WI38 (cell line): ENCODE measurements around the gene SH3BP2.
"Not testable (repeated sequence)": the region's sequence is repeated elsewhere in the genome, so short reads cannot be mapped to it uniquely, and the experiment has no call there.

Experiments
- H3K4me3 ChIP-seq: 2 replicates; pipeline ENCODE4 v1.5.1; 2011; ENCODE audit warnings: low read depth, mild to moderate bottlenecking, control low read depth, low read length
- TF ChIP-seq, protein P1 (sequence below): IDR thresholded peaks from 2 replicates; pipeline ENCODE4 v1.5.1; 2012; ENCODE audit warnings: low read depth, mild to moderate bottlenecking, control low read depth, low read length

SH3BP2 gene

DNA sequence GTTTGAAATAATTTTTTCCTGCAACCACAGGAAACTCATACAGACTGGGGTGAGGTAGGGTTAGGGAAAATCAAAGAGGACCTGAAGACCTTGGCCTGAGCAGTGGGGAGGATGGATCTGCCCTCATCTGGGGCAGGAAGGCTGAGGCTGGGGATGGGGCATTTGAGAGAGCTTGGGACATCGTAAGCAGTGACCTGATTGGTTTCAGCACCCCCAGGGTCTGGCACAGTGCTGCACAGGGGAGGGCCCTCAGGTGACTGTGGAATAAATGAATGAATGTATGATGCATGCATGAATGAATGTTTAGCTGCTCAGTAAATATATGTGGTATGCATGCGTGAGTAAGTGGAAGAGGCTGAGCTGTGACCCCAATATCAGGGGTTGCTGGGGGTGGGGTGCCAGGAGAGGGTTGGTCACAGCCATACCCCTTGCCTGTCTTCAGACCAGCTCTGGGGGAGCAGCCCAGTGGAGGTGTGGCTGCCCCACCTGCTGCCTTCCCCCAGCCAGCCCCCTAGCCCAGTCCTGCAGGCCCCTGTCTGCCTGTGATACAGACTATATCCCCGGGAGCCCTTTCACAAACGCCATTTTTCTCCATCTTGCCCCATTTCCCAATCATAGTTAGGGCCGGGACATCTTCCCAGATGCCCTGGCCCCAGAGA, 25.7 kb upstream of the SH3BP2 start:
- H3K4me3 ChIP-seq, result no peak overlapping the region
- TF ChIP-seq, protein P1, sequence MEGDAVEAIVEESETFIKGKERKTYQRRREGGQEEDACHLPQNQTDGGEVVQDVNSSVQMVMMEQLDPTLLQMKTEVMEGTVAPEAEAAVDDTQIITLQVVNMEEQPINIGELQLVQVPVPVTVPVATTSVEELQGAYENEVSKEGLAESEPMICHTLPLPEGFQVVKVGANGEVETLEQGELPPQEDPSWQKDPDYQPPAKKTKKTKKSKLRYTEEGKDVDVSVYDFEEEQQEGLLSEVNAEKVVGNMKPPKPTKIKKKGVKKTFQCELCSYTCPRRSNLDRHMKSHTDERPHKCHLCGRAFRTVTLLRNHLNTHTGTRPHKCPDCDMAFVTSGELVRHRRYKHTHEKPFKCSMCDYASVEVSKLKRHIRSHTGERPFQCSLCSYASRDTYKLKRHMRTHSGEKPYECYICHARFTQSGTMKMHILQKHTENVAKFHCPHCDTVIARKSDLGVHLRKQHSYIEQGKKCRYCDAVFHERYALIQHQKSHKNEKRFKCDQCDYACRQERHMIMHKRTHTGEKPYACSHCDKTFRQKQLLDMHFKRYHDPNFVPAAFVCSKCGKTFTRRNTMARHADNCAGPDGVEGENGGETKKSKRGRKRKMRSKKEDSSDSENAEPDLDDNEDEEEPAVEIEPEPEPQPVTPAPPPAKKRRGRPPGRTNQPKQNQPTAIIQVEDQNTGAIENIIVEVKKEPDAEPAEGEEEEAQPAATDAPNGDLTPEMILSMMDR, result no peak

DNA sequence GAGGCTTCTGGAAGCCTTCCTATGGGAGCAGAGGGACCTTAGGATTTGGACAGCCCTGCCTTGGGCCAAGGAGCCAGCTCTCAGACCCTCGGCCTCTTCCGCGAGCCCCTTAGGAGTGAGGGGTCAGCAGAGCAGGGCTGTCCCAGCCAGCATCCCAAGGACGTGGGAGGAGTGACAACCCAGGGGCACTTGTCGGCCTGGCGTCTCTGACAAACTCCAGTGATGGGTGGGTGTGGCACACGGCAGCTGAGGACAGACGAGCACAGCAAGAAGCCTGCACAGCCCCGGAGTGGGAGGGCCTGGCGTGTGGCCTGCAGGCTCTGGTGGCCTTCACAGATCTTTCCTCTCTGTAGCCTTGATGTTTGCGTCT, 25.2 kb upstream of the SH3BP2 start:
- H3K4me3 ChIP-seq, result no peak overlapping the region
- TF ChIP-seq, protein P1, result no peak

DNA sequence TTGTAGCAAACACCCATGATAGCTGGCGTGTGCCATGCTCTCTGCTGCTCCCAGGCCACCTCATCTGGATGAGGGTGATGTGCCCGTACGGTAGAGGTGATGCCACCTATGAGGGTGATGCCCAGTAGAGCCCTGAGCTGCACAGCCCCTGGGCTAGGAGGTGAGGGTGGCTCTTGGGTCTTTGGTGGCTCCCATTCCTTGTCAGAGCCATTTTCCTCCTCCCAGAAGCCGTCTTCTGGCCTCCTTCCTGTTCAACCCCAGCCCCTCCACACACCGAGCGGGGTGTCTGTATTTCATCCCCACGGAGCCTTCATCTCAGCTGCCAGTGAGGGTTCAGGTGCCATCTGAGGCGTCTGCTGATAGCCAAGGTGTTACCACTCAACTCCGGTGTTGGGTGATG, 24.8 kb upstream of the SH3BP2 start:
- TF ChIP-seq, protein P1, result no peak
- no peak overlapping the region for H3K4me3 ChIP-seq

DNA sequence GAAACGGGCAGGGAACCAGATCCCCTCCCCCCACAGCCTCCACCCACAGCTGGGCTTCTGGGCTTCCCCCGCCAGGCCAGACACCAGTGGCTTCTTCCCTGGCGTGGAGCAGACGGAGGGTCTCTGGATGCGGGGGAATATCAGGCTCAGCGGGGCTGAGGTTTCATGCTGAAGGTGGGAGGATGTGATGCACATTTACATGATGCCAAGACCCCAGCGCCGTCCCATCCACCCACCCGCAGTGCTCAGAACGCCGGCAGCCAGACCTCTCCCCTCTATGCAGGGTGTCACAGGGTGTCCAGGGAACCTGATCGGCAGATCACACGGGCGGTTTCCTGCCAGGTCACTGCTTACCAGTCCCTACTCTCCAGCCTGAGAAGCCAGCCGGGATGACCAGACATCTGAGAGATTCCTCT, 24.0 kb upstream of the SH3BP2 start:
- H3K4me3 ChIP-seq, result no peak overlapping the region
- TF ChIP-seq, protein P1, result no peak

DNA sequence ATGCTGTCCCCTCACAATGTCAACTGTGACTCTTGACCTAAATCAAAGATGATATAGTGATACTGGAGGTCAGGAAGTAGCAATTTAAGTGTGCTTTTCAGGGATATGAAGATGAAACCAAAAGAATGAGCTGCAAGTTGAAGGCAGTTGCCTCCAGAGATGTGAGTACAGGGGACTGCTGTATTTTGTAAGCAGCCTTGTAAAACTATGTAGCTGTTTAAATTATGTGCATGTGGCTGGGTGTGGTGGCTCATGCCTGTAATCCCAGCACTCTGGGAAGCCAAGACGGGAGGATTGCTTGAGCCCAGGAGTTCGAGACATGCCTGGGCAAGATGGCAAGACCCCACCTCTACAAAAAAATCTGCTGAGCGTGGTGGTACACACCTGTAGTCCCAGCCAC, 21.6 kb upstream of the SH3BP2 start:
- H3K4me3 ChIP-seq, result no peak overlapping the region
- TF ChIP-seq, protein P1, result no peak

DNA sequence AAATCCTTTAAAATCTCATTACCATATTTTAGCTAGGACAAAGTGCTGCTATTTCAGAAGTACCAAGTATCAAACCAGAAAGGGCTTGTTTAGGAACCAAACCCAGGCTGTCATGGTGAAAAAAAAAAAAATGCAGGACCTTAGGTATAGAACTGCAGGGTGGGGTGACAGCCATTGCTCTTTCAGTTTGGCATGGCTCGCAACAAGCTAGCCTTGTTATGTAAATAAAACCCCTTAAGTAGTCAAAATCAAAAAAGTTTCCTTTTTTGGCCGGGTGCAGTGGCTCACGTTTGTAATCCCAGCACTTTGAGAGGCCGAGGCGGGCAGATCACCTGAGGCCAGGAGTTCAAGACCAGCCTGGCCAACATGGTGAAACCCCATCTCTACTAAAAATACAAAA, 12.2 kb upstream of the SH3BP2 start:
- H3K4me3 ChIP-seq, result not testable (repeated sequence)

DNA sequence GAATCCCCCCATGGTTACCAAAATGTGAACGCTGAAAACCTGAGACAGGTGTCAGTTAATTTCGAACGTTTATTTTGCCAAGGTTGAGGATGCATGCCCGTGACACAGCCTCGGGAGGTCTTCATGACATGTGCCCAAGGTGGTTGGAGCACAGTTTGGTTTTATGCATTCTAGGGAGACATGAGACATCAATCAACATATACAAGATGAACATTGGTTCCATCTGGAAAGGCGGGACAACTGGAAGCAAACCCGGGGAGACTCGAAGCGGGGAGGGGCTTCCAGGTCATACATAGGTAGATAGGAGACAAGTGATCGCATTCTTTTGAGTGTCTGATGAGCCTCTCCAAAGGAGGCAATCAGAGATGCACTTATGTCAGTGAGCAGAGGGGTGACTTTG, 11.0 kb upstream of the SH3BP2 start:
- TF ChIP-seq, protein P1, result no peak
- no peak overlapping the region for H3K4me3 ChIP-seq

DNA sequence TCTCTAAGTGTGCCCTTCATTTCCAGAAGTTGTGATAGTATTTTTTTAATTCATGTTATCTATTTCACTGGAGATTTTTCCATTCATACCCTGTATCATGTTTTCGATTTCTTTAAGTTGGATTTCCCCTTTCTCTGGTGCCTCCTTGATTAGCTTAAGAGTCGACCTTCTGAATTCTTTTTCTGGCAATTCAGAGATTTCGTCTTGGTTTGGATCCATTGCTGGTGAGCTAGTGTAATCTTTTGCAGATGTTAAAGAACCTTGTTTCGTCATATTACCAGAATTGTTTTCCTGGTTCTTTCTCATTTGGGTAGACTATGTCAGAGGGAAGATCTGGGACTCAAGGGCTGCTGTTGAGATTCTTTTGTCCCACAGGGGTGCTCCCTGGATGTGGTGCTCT, 9.1 kb upstream of the SH3BP2 start:
- TF ChIP-seq, protein P1, result no peak
- H3K4me3 ChIP-seq, result no peak overlapping the region
